H9 (cell line): ENCODE measurements around the gene MOCS3. TPM values are rescaled to one million over a fixed set of nuclear protein-coding genes. Genes with fewer than 3 reads are reported as not detected.

Experiments used
- DNase-seq: peaks from one replicate; pipeline ENCODE4 v3.0.0-alpha.2; 2017
- H2AFZ ChIP-seq: one replicate; pipeline ENCODE4 v1.6.1; 2013; ENCODE audit warnings: mild to moderate bottlenecking, low read length, control low read depth, moderate library complexity
- H2AK5ac ChIP-seq: 2 replicates; pipeline ENCODE4 v1.6.1; 2013; ENCODE audit warnings: low read length, control low read depth, mixed read lengths; ENCODE audit not compliant: insufficient read length
- H2BK120ac ChIP-seq: one replicate; pipeline ENCODE4 v1.6.1; 2013; ENCODE audit warnings: low read depth, mild to moderate bottlenecking, low read length, control low read depth, inconsistent platforms; ENCODE audit not compliant: poor library complexity, severe bottlenecking
- H2BK12ac ChIP-seq: 2 replicates; pipeline ENCODE4 v1.6.1; 2013; ENCODE audit warnings: low read length, control low read depth, mixed read lengths, low read depth; ENCODE audit not compliant: insufficient read length
- H2BK15ac ChIP-seq: 2 replicates; pipeline ENCODE4 v1.6.1; 2013; ENCODE audit warnings: low read depth, low read length, control low read depth
- H2BK20ac ChIP-seq: one replicate; pipeline ENCODE4 v1.6.1; 2013; ENCODE audit warnings: low read depth, mild to moderate bottlenecking, low read length, control low read depth, inconsistent platforms; ENCODE audit not compliant: poor library complexity, severe bottlenecking
- H2BK5ac ChIP-seq: 2 replicates; pipeline ENCODE4 v1.6.1; 2013; ENCODE audit warnings: low read length, control low read depth, mixed read lengths; ENCODE audit not compliant: insufficient read length
- H3K14ac ChIP-seq: 2 replicates; pipeline ENCODE4 v1.6.1; 2013; ENCODE audit warnings: low read length, control low read depth; ENCODE audit not compliant: insufficient read depth
- H3K18ac ChIP-seq: 2 replicates; pipeline ENCODE4 v1.6.1; 2013; ENCODE audit warnings: low read depth, mild to moderate bottlenecking, mixed read lengths, low read length, control low read depth; ENCODE audit not compliant: insufficient read length
- H3K23ac ChIP-seq: 2 replicates; pipeline ENCODE4 v1.6.1; 2013; ENCODE audit warnings: low read length, control low read depth, mixed read lengths, low read depth; ENCODE audit not compliant: insufficient read length
- H3K23me2 ChIP-seq: 2 replicates; pipeline ENCODE4 v1.6.1; 2013; ENCODE audit warnings: low read depth, mild to moderate bottlenecking, mixed read lengths, low read length, control low read depth; ENCODE audit not compliant: insufficient read length, poor library complexity, severe bottlenecking
- H3K27ac ChIP-seq: 2 replicates; pipeline ENCODE4 v1.5.1; 2013; ENCODE audit warnings: low read length, control low read depth, mixed read lengths, low read depth; ENCODE audit not compliant: insufficient read length
- H3K27me3 ChIP-seq: 2 replicates; pipeline ENCODE4 v1.6.1; 2013; ENCODE audit warnings: low read length, control low read depth, inconsistent platforms; ENCODE audit not compliant: insufficient read depth
- H3K4ac ChIP-seq: 2 replicates; pipeline ENCODE4 v1.6.1; 2013; ENCODE audit warnings: low read depth, mild to moderate bottlenecking, control low read depth, inconsistent platforms, low read length, moderate library complexity
- H3K4me1 ChIP-seq: 2 replicates; pipeline ENCODE4 v1.6.1; 2013; ENCODE audit warnings: low read length, control low read depth, inconsistent platforms; ENCODE audit not compliant: insufficient read depth
- H3K4me2 ChIP-seq: 2 replicates; pipeline ENCODE4 v1.6.1; 2013; ENCODE audit warnings: low read length, control low read depth, mixed read lengths; ENCODE audit not compliant: insufficient read length, insufficient read depth
- H3K56ac ChIP-seq: 2 replicates; pipeline ENCODE4 v1.6.1; 2013; ENCODE audit warnings: low read depth, mild to moderate bottlenecking, mixed read lengths, low read length, control low read depth; ENCODE audit not compliant: insufficient read length
- H3K79me1 ChIP-seq: 2 replicates; pipeline ENCODE4 v1.6.1; 2013; ENCODE audit warnings: low read depth, mild to moderate bottlenecking, moderate library complexity, low read length, control low read depth, inconsistent platforms; ENCODE audit not compliant: insufficient read depth, poor library complexity, severe bottlenecking
- H3K79me2 ChIP-seq: 2 replicates; pipeline ENCODE4 v1.6.1; 2013; ENCODE audit warnings: low read length, control low read depth, inconsistent platforms; ENCODE audit not compliant: insufficient read depth
- H3K9ac ChIP-seq: 2 replicates; pipeline ENCODE4 v1.6.1; 2013; ENCODE audit warnings: low read length, control low read depth, mixed read lengths; ENCODE audit not compliant: insufficient read length; ENCODE audit errors: extremely low read depth
- H3K9me3 ChIP-seq: one replicate; pipeline ENCODE4 v1.6.1; 2013; ENCODE audit warnings: low read depth, low read length, inconsistent platforms; ENCODE audit not compliant: control insufficient read depth
- H3T11ph ChIP-seq: one replicate; pipeline ENCODE4 v1.6.1; 2013; ENCODE audit warnings: mild to moderate bottlenecking, low read length, control low read depth, inconsistent platforms
- H4K20me1 ChIP-seq: one replicate; pipeline ENCODE4 v1.6.1; 2013; ENCODE audit not compliant: control insufficient read depth, insufficient read length, insufficient read depth
- H4K5ac ChIP-seq: 2 replicates; pipeline ENCODE4 v1.6.1; 2013; ENCODE audit warnings: low read depth, mild to moderate bottlenecking, mixed read lengths, low read length, control low read depth; ENCODE audit not compliant: insufficient read length
- H4K8ac ChIP-seq: replicated peaks from 2 replicates; pipeline ENCODE4 v1.6.1; 2013; ENCODE audit warnings: low read length, control low read depth, mixed read lengths, low read depth; ENCODE audit not compliant: insufficient read length
- H4K91ac ChIP-seq: 2 replicates; pipeline ENCODE4 v1.6.1; 2013; ENCODE audit warnings: low read depth, mild to moderate bottlenecking, moderate library complexity, mixed read lengths, low read length, control low read depth; ENCODE audit not compliant: insufficient read length
- H3K27ac Mint-ChIP-seq, 3 experiments: 2 replicates in 2 of 3; 3 replicates in 1 of 3; pipeline ENCODE4 v1.8.0; 2020 to 2021; ENCODE audit warnings: mixed read lengths in 3 of 3, mild to moderate bottlenecking in 1 of 3, moderate library complexity in 1 of 3
- H3K27me3 Mint-ChIP-seq: 2 replicates; pipeline ENCODE4 v1.8.0; 2021; ENCODE audit warnings: low read depth, mild to moderate bottlenecking, moderate library complexity, mixed read lengths
- H3K36me3 Mint-ChIP-seq, 3 experiments: 2 replicates in 2 of 3; 3 replicates in 1 of 3; pipeline ENCODE4 v1.8.0; 2020 to 2021; ENCODE audit warnings: low read depth in 3 of 3, mixed read lengths in 3 of 3; ENCODE audit not compliant: insufficient read depth in 1 of 3
- H3K4me1 Mint-ChIP-seq, 2 experiments: 2 replicates each; pipeline ENCODE4 v1.8.0; 2020; ENCODE audit warnings: mixed read lengths in 2 of 2
- H3K4me3 Mint-ChIP-seq, 2 experiments: 2 replicates in 1 of 2; 3 replicates in 1 of 2; pipeline ENCODE4 v1.8.0; 2020 to 2021; ENCODE audit warnings: mild to moderate bottlenecking in 2 of 2, mixed read lengths in 2 of 2, moderate library complexity in 1 of 2
- H3K9me3 Mint-ChIP-seq, 2 experiments: 2 replicates in 1 of 2; 3 replicates in 1 of 2; pipeline ENCODE4 v1.8.0; 2020; ENCODE audit warnings: mild to moderate bottlenecking in 2 of 2, mixed read lengths in 2 of 2, moderate library complexity in 1 of 2
- WGBS: extraction: QIAGEN DNeasy Blood & Tissue Kit; methylation state at CpG from one replicate; pipeline ENCODE4 v1.1.7; 2013; ENCODE audit warnings: missing lambda C conversion rate, low lambda C conversion rate, mixed read lengths; ENCODE audit not compliant: insufficient read length; ENCODE audit errors: extremely low coverage; 5-methylcytosine and 5-hydroxymethylcytosine counted together
- total RNA-seq: library from RNA; stranded (reverse); gene quantifications from 2 replicates; pipeline ENCODE4 v1.2.1, GENCODE V29; 2021
- TF ChIP-seq, protein P1 (sequence below): fragments of 200-600 bp; sonication (generic); conservative IDR thresholded peaks from 3 replicates; pipeline ENCODE4 v1.8.0; 2021; ENCODE audit warnings: antibody characterized with exemption, mild to moderate bottlenecking

MOCS3 gene
- total RNA-seq, 1 experiment from 2014 or later: 9.0 TPM

DNA sequence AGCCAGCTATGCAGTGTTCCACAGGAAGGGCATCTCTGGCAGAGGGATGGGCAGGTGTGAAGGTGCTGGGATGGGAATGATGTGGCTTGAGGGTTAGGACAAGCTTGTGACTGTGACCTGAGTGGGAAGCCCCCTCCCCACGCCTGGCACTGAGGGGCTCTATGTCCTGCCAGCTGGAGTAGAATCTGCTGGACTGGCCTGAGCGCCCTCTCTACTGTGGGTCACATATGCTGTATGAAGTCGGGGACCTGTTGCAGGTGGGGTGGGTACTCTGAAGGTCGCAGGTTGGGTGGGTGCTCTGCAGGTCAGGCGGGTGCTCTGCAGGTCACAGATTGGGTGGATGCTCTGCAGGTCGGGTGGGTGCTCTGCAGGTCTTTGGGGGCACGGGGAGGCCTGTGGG, 44.0 kb downstream of the MOCS3 start:
- H3K4me1 Mint-ChIP-seq: peaks cover 3 to 6% of the 10 kb centered on the region in 2 experiments; a peak in 1 of 4 replicates
- H3K23me2 ChIP-seq: no peaks in the 10 kb centered on the region
- peaks cover 7 to 9% (median 7%) of the 10 kb centered on the region in 3 experiments; a peak in 5 of 7 replicates for H3K36me3 Mint-ChIP-seq
- no peak overlapping the region for H3K23ac ChIP-seq
- H2BK20ac ChIP-seq: no peak overlapping the region
- no peak overlapping the region for H3K14ac ChIP-seq
- no peak overlapping the region for H3K18ac ChIP-seq
- H4K91ac ChIP-seq: no peak overlapping the region
- H4K20me1 ChIP-seq: no peaks in the 10 kb centered on the region
- H2AK5ac ChIP-seq: no peak overlapping the region
- no peak overlapping the region for H2AFZ ChIP-seq
- no CpG with 5 or more reads among the region's 7 CpGs for WGBS
- H3K27me3 Mint-ChIP-seq: peaks cover 2% of the 10 kb centered on the region; the same call in 1 of the 2 replicates
- H2BK12ac ChIP-seq: no peak overlapping the region
- H3K79me2 ChIP-seq: no peaks in the 10 kb centered on the region
- no peaks in the 10 kb centered on the region for H3K27me3 ChIP-seq
- H3K4me1 ChIP-seq: no peaks in the 10 kb centered on the region
- H3K4me2 ChIP-seq: no peak overlapping the region
- H3K27ac Mint-ChIP-seq: peak overlapping the region in 1 of 3 experiments; percentile 66; a peak in 1 of 7 replicates
- H3K9me3 Mint-ChIP-seq: no peaks in the 10 kb centered on the region
- H3K4ac ChIP-seq: no peak overlapping the region
- H2BK120ac ChIP-seq: no peak overlapping the region
- no peak for DNase-seq
- TF ChIP-seq, protein P1, sequence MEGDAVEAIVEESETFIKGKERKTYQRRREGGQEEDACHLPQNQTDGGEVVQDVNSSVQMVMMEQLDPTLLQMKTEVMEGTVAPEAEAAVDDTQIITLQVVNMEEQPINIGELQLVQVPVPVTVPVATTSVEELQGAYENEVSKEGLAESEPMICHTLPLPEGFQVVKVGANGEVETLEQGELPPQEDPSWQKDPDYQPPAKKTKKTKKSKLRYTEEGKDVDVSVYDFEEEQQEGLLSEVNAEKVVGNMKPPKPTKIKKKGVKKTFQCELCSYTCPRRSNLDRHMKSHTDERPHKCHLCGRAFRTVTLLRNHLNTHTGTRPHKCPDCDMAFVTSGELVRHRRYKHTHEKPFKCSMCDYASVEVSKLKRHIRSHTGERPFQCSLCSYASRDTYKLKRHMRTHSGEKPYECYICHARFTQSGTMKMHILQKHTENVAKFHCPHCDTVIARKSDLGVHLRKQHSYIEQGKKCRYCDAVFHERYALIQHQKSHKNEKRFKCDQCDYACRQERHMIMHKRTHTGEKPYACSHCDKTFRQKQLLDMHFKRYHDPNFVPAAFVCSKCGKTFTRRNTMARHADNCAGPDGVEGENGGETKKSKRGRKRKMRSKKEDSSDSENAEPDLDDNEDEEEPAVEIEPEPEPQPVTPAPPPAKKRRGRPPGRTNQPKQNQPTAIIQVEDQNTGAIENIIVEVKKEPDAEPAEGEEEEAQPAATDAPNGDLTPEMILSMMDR: no peak
- H3K56ac ChIP-seq: no peak overlapping the region
- H3T11ph ChIP-seq: no peak overlapping the region
- no peak overlapping the region for H4K5ac ChIP-seq
- H3K4me3 Mint-ChIP-seq: no peak overlapping the region
- H4K8ac ChIP-seq: no peak overlapping the region
- no peak overlapping the region for H2BK15ac ChIP-seq
- no peaks in the 10 kb centered on the region for H3K9me3 ChIP-seq
- H2BK5ac ChIP-seq: no peak overlapping the region
- no peak overlapping the region for H3K27ac ChIP-seq
- no peaks in the 10 kb centered on the region for H3K79me1 ChIP-seq
- H3K9ac ChIP-seq: no peak overlapping the region
